Endothelial cell (in vitro differentiated cells): ENCODE data around the gene SUN2. TPM values are rescaled to one million over a fixed set of nuclear protein-coding genes. Genes with fewer than 3 reads are reported as not detected.

Experiments
- DNase-seq: peaks from one replicate; pipeline ENCODE4 v3.0.0; 2021; ENCODE audit warnings: low spot score
- H3K27ac Mint-ChIP-seq: one replicate; pipeline ENCODE4 v1.8.0; 2021; ENCODE audit warnings: mixed read lengths, inconsistent platforms; ENCODE audit not compliant: unreplicated experiment
- H3K27me3 Mint-ChIP-seq: one replicate; pipeline ENCODE4 v1.8.0; 2021; ENCODE audit warnings: mild to moderate bottlenecking, moderate library complexity, mixed read lengths, inconsistent platforms; ENCODE audit not compliant: unreplicated experiment
- H3K36me3 Mint-ChIP-seq: one replicate; pipeline ENCODE4 v1.8.0; 2021; ENCODE audit warnings: mild to moderate bottlenecking, low read depth, mixed read lengths, inconsistent platforms; ENCODE audit not compliant: unreplicated experiment
- H3K4me1 Mint-ChIP-seq: one replicate; pipeline ENCODE4 v1.8.0; 2021; ENCODE audit warnings: mild to moderate bottlenecking, mixed read lengths, inconsistent platforms; ENCODE audit not compliant: unreplicated experiment
- H3K4me3 Mint-ChIP-seq: one replicate; pipeline ENCODE4 v1.8.0; 2021; ENCODE audit warnings: mild to moderate bottlenecking, mixed read lengths, inconsistent platforms; ENCODE audit not compliant: unreplicated experiment
- H3K9me3 Mint-ChIP-seq: one replicate; pipeline ENCODE4 v1.8.0; 2021; ENCODE audit warnings: mixed read lengths, inconsistent platforms; ENCODE audit not compliant: unreplicated experiment
- total RNA-seq: library from RNA; stranded (reverse); fragmentation: NEBNext Ultra II Directional; extraction: Animal tissue kit (Norgen Biotek cat#: 25700); gene quantifications from one replicate; pipeline ENCODE4 v1.2.1, GENCODE V29; 2021; ENCODE audit not compliant: unreplicated experiment
- TF ChIP-seq, protein P1 (sequence below): fragments of 200-600 bp; sonication (generic); IDR thresholded peaks from one replicate; pipeline ENCODE4 v1.5.0; 2021; ENCODE audit warnings: antibody characterized with exemption; ENCODE audit not compliant: unreplicated experiment

SUN2 gene
- total RNA-seq, 1 donor from 2014 or later: 74.4 TPM

DNA sequence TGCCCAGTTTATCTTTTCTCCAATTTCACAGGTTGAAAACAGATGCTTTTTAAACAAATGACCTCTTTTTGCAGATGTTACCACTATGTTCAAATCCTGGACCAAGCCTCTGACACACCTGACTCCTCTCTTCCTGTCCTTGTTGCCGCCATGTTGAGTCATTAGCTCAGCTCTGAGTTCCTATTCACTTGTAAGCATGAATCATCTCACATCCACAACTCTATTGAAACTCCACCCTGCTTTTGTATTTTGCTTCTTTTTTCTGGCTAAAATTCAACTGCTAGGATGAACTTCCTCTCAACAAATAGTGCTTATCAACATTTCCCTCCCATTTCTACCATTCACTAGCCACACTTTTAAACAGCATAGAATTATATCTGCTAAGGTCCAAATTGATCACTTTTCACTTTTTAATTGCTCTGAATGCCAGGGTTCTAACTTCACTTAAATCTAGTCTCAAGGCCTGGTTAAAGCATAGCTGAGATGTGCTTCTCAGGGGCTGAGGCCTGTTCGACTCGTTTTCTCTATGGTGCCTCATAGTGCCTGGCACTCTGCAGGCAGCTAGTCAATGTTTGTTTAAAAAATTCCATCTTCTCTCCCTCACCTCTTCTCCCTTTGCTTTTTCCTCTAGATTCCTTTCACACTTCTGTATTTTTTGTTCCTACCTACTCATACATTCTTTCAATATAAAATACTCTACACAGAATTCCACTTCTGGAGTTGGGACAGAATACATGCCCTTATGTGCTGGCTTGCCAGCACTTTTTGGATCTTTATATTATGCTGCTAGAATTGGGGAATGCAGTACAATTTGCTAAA, 59.0 kb downstream of the SUN2 start:
- Mint-ChIP-seq H3K36me3 (peaks cover 33% of the 10 kb centered on the region), H3K9me3 (no peaks in the 10 kb centered on the region), H3K4me1 (peaks cover 47% of the 10 kb centered on the region), H3K27me3 (peaks cover 5% of the 10 kb centered on the region), H3K27ac (no peak overlapping the region), H3K4me3 (peak overlapping the region; percentile 82)
- no peak for DNase-seq
- TF ChIP-seq, protein P1, sequence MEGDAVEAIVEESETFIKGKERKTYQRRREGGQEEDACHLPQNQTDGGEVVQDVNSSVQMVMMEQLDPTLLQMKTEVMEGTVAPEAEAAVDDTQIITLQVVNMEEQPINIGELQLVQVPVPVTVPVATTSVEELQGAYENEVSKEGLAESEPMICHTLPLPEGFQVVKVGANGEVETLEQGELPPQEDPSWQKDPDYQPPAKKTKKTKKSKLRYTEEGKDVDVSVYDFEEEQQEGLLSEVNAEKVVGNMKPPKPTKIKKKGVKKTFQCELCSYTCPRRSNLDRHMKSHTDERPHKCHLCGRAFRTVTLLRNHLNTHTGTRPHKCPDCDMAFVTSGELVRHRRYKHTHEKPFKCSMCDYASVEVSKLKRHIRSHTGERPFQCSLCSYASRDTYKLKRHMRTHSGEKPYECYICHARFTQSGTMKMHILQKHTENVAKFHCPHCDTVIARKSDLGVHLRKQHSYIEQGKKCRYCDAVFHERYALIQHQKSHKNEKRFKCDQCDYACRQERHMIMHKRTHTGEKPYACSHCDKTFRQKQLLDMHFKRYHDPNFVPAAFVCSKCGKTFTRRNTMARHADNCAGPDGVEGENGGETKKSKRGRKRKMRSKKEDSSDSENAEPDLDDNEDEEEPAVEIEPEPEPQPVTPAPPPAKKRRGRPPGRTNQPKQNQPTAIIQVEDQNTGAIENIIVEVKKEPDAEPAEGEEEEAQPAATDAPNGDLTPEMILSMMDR: no peak

GRCh38 chr22:38694940-38695339, 60.9 kb downstream of the SUN2 start:
- Mint-ChIP-seq H3K4me1 (peaks cover 45% of the 10 kb centered on the region), H3K4me3 (no peak overlapping the region), H3K27ac (no peak overlapping the region), H3K27me3 (no peaks in the 10 kb centered on the region), H3K36me3 (peaks cover 39% of the 10 kb centered on the region), H3K9me3 (no peaks in the 10 kb centered on the region)
- TF ChIP-seq, protein P1: no peak
- no peak for DNase-seq

DNA sequence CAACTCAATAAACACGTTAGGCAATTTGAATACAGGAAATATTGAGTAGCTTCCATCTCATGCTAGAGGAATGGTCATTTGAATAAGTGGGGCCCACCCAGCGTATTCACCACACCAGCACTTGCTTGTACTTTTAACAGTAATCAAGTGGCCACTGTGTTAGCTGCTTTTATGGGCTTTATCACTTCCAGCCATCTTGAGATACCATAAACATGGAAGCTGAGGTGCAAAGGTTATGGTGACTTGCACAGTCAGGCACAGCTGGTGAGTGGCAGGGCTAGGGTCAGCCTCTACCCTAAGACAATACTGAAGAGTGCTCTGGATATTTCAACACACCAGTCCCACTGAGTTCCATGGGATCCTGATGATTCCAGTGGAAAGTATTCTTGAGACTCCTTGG, 61.7 kb downstream of the SUN2 start:
- Mint-ChIP-seq H3K4me1 (peaks cover 38% of the 10 kb centered on the region), H3K27ac (peak overlapping the region; percentile 30), H3K9me3 (no peaks in the 10 kb centered on the region), H3K4me3 (no peak overlapping the region), H3K27me3 (no peaks in the 10 kb centered on the region), H3K36me3 (peaks cover 45% of the 10 kb centered on the region)
- TF ChIP-seq, protein P1: no peak
- DNase-seq: no peak

DNA sequence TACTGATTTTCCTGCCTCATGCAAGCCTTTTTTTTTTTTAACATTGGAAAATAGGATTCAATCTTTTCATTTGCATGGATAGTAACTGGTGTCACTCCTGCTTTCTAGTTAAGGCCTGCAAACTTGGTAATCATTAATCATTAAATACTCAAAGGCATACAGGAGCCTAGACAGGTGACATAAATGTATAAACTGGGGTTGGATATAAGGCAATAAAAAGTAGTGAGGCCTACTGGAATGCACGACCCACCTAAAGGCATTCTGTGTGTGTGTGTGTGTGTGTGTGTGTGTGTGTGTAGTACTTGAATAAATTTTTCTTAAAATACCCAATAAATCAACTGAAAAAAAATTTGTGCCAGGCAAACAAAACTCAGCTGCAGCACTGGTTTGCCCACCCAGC, 66.1 kb downstream of the SUN2 start:
- Mint-ChIP-seq H3K36me3 (peaks cover 35% of the 10 kb centered on the region), H3K4me3 (no peak overlapping the region), H3K27me3 (no peaks in the 10 kb centered on the region), H3K4me1 (peaks cover 13% of the 10 kb centered on the region), H3K27ac (no peak overlapping the region), H3K9me3 (no peaks in the 10 kb centered on the region)
- no peak for DNase-seq
- TF ChIP-seq, protein P1: no peak

GRCh38 chr22:38685761-38686160, 70.0 kb downstream of the SUN2 start:
- DNase-seq: no peak
- no peak overlapping the region for H3K4me3 Mint-ChIP-seq

More at GRCh38 chr22:38685761-38686160, 70.0 kb downstream of the SUN2 start:
- Mint-ChIP-seq H3K27me3 (peaks cover 6% of the 10 kb centered on the region), H3K36me3 (peaks cover 39% of the 10 kb centered on the region), H3K9me3 (no peaks in the 10 kb centered on the region), H3K4me1 (peaks cover 4% of the 10 kb centered on the region), H3K27ac (no peak overlapping the region)
- TF ChIP-seq, protein P1: no peak
